Colonic mucosa (tissue), 4 donors: ENCODE results near the gene RSL24D1. TPM values are rescaled to one million over a fixed set of nuclear protein-coding genes. Genes with fewer than 3 reads are reported as not detected.
A peak's percentile ranks its signal among the peaks of the same experiment; 100 is the strongest.

Experiments
- DNase-seq: peaks from one replicate; pipeline ENCODE4 v3.0.0-alpha.2; 2020
- H3K27ac ChIP-seq: fragments of 200-600 bp; one replicate; pipeline ENCODE4 v1.8.0; 2021
- H3K27me3 ChIP-seq: fragments of 200-600 bp; one replicate; pipeline ENCODE4 v1.8.0; 2021
- H3K36me3 ChIP-seq: fragments of 200-600 bp; one replicate; pipeline ENCODE4 v1.8.0; 2021
- H3K4me1 ChIP-seq: fragments of 200-600 bp; one replicate; pipeline ENCODE4 v1.8.0; 2021; ENCODE audit warnings: mild to moderate bottlenecking
- H3K4me3 ChIP-seq: fragments of 200-600 bp; one replicate; pipeline ENCODE4 v1.8.0; 2021
- H3K9ac ChIP-seq, 2 donors: one replicate each; pipeline ENCODE4 v1.7.0; 2013; ENCODE audit warnings: control low read depth in 2 of 2, low read depth in 2 of 2, low read length in 2 of 2
- H3K9me3 ChIP-seq: fragments of 200-600 bp; one replicate; pipeline ENCODE4 v1.8.0; 2021
- CTCF ChIP-seq: fragments of 200-600 bp; IDR thresholded peaks from one replicate; pipeline ENCODE4 v1.8.0; 2022; ENCODE audit warnings: antibody characterized with exemption, mild to moderate bottlenecking
- intact Hi-C: fragments of 100-400 bp; cut with DNase I; formaldehyde crosslinking; loops from one replicate; pipeline ENCODE4 v1.14.1; 2022
- total RNA-seq, 2 donors: library from RNA; stranded (reverse); fragmentation: NEBNext Ultra II Directional in 1 of 2; extraction: Animal tissue kit (Norgen Biotek cat#: 25700) in 1 of 2; gene quantifications; one replicate each; pipeline ENCODE4 v1.2.1, GENCODE V29; 2021
- donor health status: healthy.
- donor health status: DM: no; HTN: no; CAD: no.
- donor health status: DM: no; HTN: no; CAD: no.

The RSL24D1 gene
- total RNA-seq, 2 donors from 2014 or later: 42.3 to 52.4 TPM

GRCh38 chr15:55224892-55225291, 28.2 kb upstream of the RSL24D1 start:
- H3K27ac ChIP-seq: no peak overlapping the region
- H3K36me3 ChIP-seq: peaks cover 5% of the 10 kb centered on the region
- intact Hi-C loops: loop anchor here (5.0 kb wide), 1 partner anchor 212 kb away; no protein-coding TSS in a partner anchor
- H3K4me1 ChIP-seq: no peaks in the 10 kb centered on the region
- no peak overlapping the region for H3K9ac ChIP-seq
- H3K4me3 ChIP-seq: no peak overlapping the region
- H3K9me3 ChIP-seq: no peaks in the 10 kb centered on the region
- no peaks in the 10 kb centered on the region for H3K27me3 ChIP-seq
- DNase-seq: no peak
- TF ChIP-seq CTCF: no peak

GRCh38 chr15:55222588-55222987, 25.8 kb upstream of the RSL24D1 start:
- DNase-seq: no peak
- intact Hi-C loops: loop anchor here (5.0 kb wide), 1 partner anchor 215 kb away; no protein-coding TSS in a partner anchor
- no peak overlapping the region for H3K27ac ChIP-seq
- TF ChIP-seq CTCF: no peak
- no peak overlapping the region for H3K9ac ChIP-seq
- no peaks in the 10 kb centered on the region for H3K36me3 ChIP-seq
- H3K9me3 ChIP-seq: no peaks in the 10 kb centered on the region
- H3K4me3 ChIP-seq: no peak overlapping the region
- no peaks in the 10 kb centered on the region for H3K4me1 ChIP-seq
- no peaks in the 10 kb centered on the region for H3K27me3 ChIP-seq

GRCh38 chr15:55221090-55222011, 24.6 kb upstream of the RSL24D1 start:
- H3K36me3 ChIP-seq: no peaks in the 10 kb centered on the region
- peak overlapping the region; percentile 47 for H3K27ac ChIP-seq
- no peaks in the 10 kb centered on the region for H3K4me1 ChIP-seq
- no peaks in the 10 kb centered on the region for H3K27me3 ChIP-seq
- no peak for DNase-seq
- no peak overlapping the region for H3K9ac ChIP-seq
- H3K4me3 ChIP-seq: no peak overlapping the region
- intact Hi-C loops: loop anchor here (5.0 kb wide), 1 partner anchor 216 kb away; no protein-coding TSS in a partner anchor
- no peaks in the 10 kb centered on the region for H3K9me3 ChIP-seq
- no peak for TF ChIP-seq CTCF

- H3K9ac ChIP-seq: no peak overlapping the region
- no peak for TF ChIP-seq CTCF
- no peak for DNase-seq
- no peaks in the 10 kb centered on the region for H3K9me3 ChIP-seq
- intact Hi-C loops: loop anchor here (5.0 kb wide), 1 partner anchor 217 kb away; no protein-coding TSS in a partner anchor
- H3K4me3 ChIP-seq: no peak overlapping the region
- no peaks in the 10 kb centered on the region for H3K4me1 ChIP-seq
- H3K27me3 ChIP-seq: no peaks in the 10 kb centered on the region
- H3K27ac ChIP-seq: peak overlapping the region; percentile 47
- H3K36me3 ChIP-seq: no peaks in the 10 kb centered on the region
Observed at GRCh38 chr15:55220606-55221005, 23.9 kb upstream of the RSL24D1 start.

GRCh38 chr15:55218056-55218455, 21.3 kb upstream of the RSL24D1 start:
- TF ChIP-seq CTCF: no peak
- Histone ChIP-seq H3K4me3 (no peak overlapping the region), H3K9me3 (no peaks in the 10 kb centered on the region), H3K4me1 (no peaks in the 10 kb centered on the region), H3K27me3 (no peaks in the 10 kb centered on the region), H3K9ac (no peak overlapping the region), H3K27ac (peak overlapping the region; percentile 2), H3K36me3 (no peaks in the 10 kb centered on the region)
- DNase-seq: no peak
- intact Hi-C loops: loop anchor here (2.0 kb wide), 1 partner anchor 73 kb away; no protein-coding TSS in a partner anchor
